ENCODE results near the gene KCNG4. TPM values are rescaled to one million over a fixed set of nuclear protein-coding genes. Genes with fewer than 3 reads are reported as not detected.

The KCNG4 gene
- total and polyA plus RNA-seq, 2 donors from 2014 or later, result not detected

DNA sequence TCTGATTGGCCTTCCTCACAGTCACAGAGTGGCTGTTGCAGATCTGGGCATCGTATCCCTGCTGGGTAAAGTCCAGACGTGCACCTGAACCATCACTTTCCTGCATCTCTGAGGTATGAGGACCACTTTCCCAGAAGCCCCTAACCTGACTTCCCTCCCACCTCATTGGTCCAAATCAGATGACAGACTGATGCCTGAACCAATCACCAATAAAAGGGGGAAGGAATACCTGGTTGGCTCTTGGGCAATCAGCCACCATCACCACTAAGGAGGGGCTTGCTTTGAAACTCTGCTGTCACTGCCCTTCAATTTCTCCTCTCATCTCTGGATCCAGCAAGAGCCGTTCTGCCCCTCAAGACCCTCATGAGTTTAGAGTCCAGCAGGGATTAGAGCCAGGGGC, 41.3 kb upstream of the KCNG4 start:
- Histone ChIP-seq H3K9ac (ENCODE audit: low read length in 3 of 3) (no peak overlapping the region), H3K4me3 (ENCODE audit: low read length in 3 of 3) (no peak overlapping the region), H3K9me3 (ENCODE audit: control insufficient read depth in 2 of 3, insufficient read depth in 1 of 3, low read length in 3 of 3) (no peaks in the 10 kb centered on the region), H3K27me3 (ENCODE audit: control insufficient read depth, insufficient read depth, low read length) (no peaks in the 10 kb centered on the region), H3K27ac (ENCODE audit: low read depth in 2 of 2, low read length in 2 of 2) (no peak overlapping the region), H3K36me3 (ENCODE audit: control insufficient read depth in 2 of 3, insufficient read depth in 3 of 3, low read length in 3 of 3) (no peaks in the 10 kb centered on the region), H3K4me1 (ENCODE audit: control insufficient read depth in 2 of 3, insufficient read depth in 2 of 3, low read depth in 1 of 3, low read length in 3 of 3) (peaks cover 0 to 11% (median 5%) of the 10 kb centered on the region in 3 donors)
- peak in 3 of 5 donors; percentile 22 to 56 (median 47) for DNase-seq
- intact Hi-C loops (cut with DNase I), result no loop called here
- no peak for FAIRE-seq
- no peak for TF ChIP-seq CTCF (IDR thresholded peaks at IDR 0.05; ENCODE audit: borderline replicate concordance, extremely low read depth, insufficient read depth)

DNA sequence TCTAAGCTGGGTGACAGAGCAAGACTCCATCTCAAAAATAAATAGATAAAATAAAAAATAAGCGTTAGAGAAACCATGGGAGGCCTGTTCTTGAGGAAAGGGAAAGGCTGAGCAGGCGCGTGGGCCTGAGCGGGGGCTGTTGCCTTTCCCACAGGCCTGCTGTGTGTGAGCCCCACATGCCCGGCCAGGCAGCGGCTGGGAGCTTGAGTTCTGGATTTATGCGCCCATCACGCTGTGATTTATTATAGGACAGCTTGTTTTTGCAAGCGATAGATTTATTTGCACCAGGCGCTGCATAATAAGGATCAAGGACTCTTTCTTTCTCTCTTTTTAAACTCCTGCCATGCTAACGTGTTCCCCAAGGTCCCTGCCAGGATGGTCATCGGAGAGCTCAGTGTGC, 40.1 kb upstream of the KCNG4 start:
- intact Hi-C loops (cut with DNase I), result loop anchor here (10.0 kb wide), 1 partner anchor 205 kb away; no protein-coding TSS in a partner anchor
- Histone ChIP-seq H3K27me3 (ENCODE audit: control insufficient read depth, insufficient read depth, low read length) (no peaks in the 10 kb centered on the region), H3K9me3 (ENCODE audit: control insufficient read depth in 2 of 3, insufficient read depth in 1 of 3, low read length in 3 of 3) (no peaks in the 10 kb centered on the region), H3K4me1 (ENCODE audit: control insufficient read depth in 2 of 3, insufficient read depth in 2 of 3, low read depth in 1 of 3, low read length in 3 of 3) (peaks cover 0 to 11% (median 4%) of the 10 kb centered on the region in 3 donors), H3K9ac (ENCODE audit: low read length in 3 of 3) (no peak overlapping the region), H3K36me3 (ENCODE audit: control insufficient read depth in 2 of 3, insufficient read depth in 3 of 3, low read length in 3 of 3) (no peaks in the 10 kb centered on the region), H3K4me3 (ENCODE audit: low read length in 3 of 3) (no peak overlapping the region), H3K27ac (ENCODE audit: low read depth in 2 of 2, low read length in 2 of 2) (no peak overlapping the region)
- peak; percentile 52 to 74 (median 61) for DNase-seq
- no peak for TF ChIP-seq CTCF (IDR thresholded peaks at IDR 0.05; ENCODE audit: borderline replicate concordance, extremely low read depth, insufficient read depth)
- no peak for FAIRE-seq

DNA sequence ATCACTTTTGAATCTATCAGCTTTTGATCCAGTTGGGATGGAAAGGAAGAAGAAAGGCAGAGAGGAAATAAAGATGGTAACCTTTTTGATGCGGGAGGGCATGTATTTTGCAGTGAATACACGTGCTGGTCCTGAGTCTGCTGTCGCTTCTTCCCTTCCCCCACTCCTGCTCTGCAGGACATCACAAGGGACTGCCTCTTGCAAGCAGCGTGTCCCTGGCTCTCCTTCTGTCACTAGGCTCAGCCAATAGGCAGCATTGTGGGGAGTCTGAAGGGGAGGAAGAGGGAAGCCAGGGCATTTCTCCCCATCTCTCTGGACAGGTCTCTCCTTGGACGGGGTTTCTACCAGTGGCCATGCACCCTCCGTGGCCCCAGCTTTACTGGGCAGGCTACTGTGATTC, 39.2 kb upstream of the KCNG4 start:
- DNase-seq (peak in 1 of 5 donors; percentile 44), FAIRE-seq (no peak)
- Histone ChIP-seq H3K9me3 (ENCODE audit: control insufficient read depth in 2 of 3, insufficient read depth in 1 of 3, low read length in 3 of 3) (no peaks in the 10 kb centered on the region), H3K27ac (ENCODE audit: low read depth in 2 of 2, low read length in 2 of 2) (no peak overlapping the region), H3K4me1 (ENCODE audit: control insufficient read depth in 2 of 3, insufficient read depth in 2 of 3, low read depth in 1 of 3, low read length in 3 of 3) (peaks cover 0 to 8% (median 2%) of the 10 kb centered on the region in 3 donors), H3K4me3 (ENCODE audit: low read length in 3 of 3) (no peak overlapping the region), H3K9ac (ENCODE audit: low read length in 3 of 3) (no peak overlapping the region), H3K36me3 (ENCODE audit: control insufficient read depth in 2 of 3, insufficient read depth in 3 of 3, low read length in 3 of 3) (no peaks in the 10 kb centered on the region), H3K27me3 (ENCODE audit: control insufficient read depth, insufficient read depth, low read length) (no peaks in the 10 kb centered on the region)
- TF ChIP-seq CTCF (IDR thresholded peaks at IDR 0.05; ENCODE audit: borderline replicate concordance, extremely low read depth, insufficient read depth), result no peak
- intact Hi-C loops (cut with DNase I), result loop anchor here (10.0 kb wide), 1 partner anchor 206 kb away; no protein-coding TSS in a partner anchor

DNA sequence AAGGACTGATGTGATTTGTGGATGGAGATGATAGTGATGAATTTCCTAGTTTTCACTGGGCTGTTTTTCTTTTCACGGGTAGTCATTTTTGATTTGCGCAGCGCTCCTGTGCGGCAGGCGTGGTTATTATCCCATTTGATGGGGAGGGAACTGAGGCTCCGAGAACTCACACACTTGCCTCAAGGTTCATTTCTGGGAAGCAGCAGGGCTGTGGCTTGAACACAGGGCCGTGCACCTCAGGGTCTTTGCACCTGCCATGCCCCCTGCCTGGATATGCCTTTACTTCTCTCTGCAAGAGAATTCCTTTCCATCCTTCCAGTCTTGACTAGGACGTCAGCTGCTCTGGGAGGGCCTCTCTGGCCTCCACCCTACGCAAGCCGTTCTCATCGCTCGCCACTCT, 38.5 kb upstream of the KCNG4 start:
- H3K27me3 ChIP-seq (ENCODE audit: control insufficient read depth, insufficient read depth, low read length), result no peaks in the 10 kb centered on the region
- intact Hi-C loops (cut with DNase I), result loop anchor here (10.0 kb wide), 1 partner anchor 206 kb away; no protein-coding TSS in a partner anchor
- no peaks in the 10 kb centered on the region for H3K9me3 ChIP-seq (ENCODE audit: control insufficient read depth in 2 of 3, insufficient read depth in 1 of 3, low read length in 3 of 3)
- no peak for FAIRE-seq
- peaks cover 0 to 3% (median 0%) of the 10 kb centered on the region in 3 donors for H3K4me1 ChIP-seq (ENCODE audit: control insufficient read depth in 2 of 3, insufficient read depth in 2 of 3, low read depth in 1 of 3, low read length in 3 of 3)
- peak in 1 of 5 donors; percentile 33 for DNase-seq
- H3K27ac ChIP-seq (ENCODE audit: low read depth in 2 of 2, low read length in 2 of 2), result no peak overlapping the region
- TF ChIP-seq CTCF (IDR thresholded peaks at IDR 0.05; ENCODE audit: borderline replicate concordance, extremely low read depth, insufficient read depth), result no peak
- H3K4me3 ChIP-seq (ENCODE audit: low read length in 3 of 3), result no peak overlapping the region
- no peaks in the 10 kb centered on the region for H3K36me3 ChIP-seq (ENCODE audit: control insufficient read depth in 2 of 3, insufficient read depth in 3 of 3, low read length in 3 of 3)
- no peak overlapping the region for H3K9ac ChIP-seq (ENCODE audit: low read length in 3 of 3)
